ENCODE measurements around the gene MTHFD1L. TPM values are rescaled to one million over a fixed set of nuclear protein-coding genes. Genes with fewer than 3 reads are reported as not detected.

Gene MTHFD1L
- total and polyA plus RNA-seq, 9 of the 15 experiments (the other 6 are each of a cell fraction or from before 2014, with no cell fraction given) = 20.9 to 128 (median 61.0) TPM

- TF ChIP-seq ZBTB40 (IDR thresholded peaks at IDR 0.05) = no peak
- TF ChIP-seq ZBTB40 (CRISPR knock-in tag; IDR thresholded peaks at IDR 0.05) = no peak
- no peak for TF ChIP-seq TARDBP (IDR thresholded peaks at IDR 0.05)
- TF ChIP-seq PRDM10 (IDR thresholded peaks at IDR 0.05; ENCODE audit: partially characterized antibody) = no peak
- no peak for TF ChIP-seq UBTF (IDR thresholded peaks at IDR 0.05; ENCODE audit: borderline replicate concordance in 1 of 2, low read depth in 2 of 2, low read length in 2 of 2)
- TF ChIP-seq USF1 (CRISPR knock-in tag; IDR thresholded peaks at IDR 0.05) = no peak
- TF ChIP-seq MXI1 (IDR thresholded peaks at IDR 0.05; ENCODE audit: low read depth, low read length) = no peak
- no peak for TF ChIP-seq RBM39 (optimal IDR thresholded peaks at IDR 0.05; ENCODE audit: low read depth, low read length)
- no peak for TF ChIP-seq ZNF785 (CRISPR knock-in tag; IDR thresholded peaks at IDR 0.05)
- TF ChIP-seq CBX1 (IDR thresholded peaks at IDR 0.05; ENCODE audit: low read depth) = no peak
- TF ChIP-seq NFATC3 (IDR thresholded peaks at IDR 0.05) = no peak
These were observed 186.6 kb downstream of the MTHFD1L start (continued) for GRCh38 chr6:151052021-151052646.

Measured in K562 (cell line).